Activated CD4-positive, alpha-beta T cell treated with anti-CD3 and anti-CD28 coated beads for 1 hour (primary cell): ENCODE measurements around the gene ILDR2.

ENCODE experiments used
- DNase-seq: peaks from one replicate; pipeline ENCODE4 v3.0.0-alpha.2; 2020

ILDR2 gene

DNA sequence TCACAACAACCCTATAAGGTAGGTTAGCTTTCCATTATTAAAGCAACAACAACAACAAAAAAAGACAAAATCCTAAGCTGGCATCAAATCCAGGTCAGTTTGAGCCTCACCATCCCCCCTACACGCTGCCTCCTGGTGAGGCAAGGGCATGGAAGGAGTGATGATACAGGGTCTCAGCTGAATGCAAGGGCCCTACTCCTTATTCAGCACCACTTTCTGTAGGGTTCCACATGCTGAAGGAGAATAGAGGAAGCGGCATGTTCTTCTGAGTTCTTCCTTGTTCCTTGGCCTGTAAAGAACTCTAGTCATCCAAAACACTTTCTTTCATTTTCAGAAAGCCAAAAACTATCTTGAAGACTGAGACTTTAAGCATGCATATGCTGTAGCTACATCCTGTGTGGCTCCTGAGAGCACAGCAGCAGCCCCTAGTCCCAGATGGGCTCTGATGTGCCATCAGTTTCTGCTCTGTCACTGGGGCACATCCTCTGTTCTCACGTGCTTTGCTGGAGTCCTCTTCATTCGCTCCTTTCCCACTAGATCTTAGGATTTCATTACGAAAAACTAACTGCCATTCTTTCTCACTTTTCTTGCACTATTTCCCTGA, 6.2 kb downstream of the ILDR2 start:
- DNase-seq, result no peak

- DNase-seq, result no peak
Measured at GRCh38 chr1:166960858-166961474, 14.4 kb downstream of the ILDR2 start.

DNA sequence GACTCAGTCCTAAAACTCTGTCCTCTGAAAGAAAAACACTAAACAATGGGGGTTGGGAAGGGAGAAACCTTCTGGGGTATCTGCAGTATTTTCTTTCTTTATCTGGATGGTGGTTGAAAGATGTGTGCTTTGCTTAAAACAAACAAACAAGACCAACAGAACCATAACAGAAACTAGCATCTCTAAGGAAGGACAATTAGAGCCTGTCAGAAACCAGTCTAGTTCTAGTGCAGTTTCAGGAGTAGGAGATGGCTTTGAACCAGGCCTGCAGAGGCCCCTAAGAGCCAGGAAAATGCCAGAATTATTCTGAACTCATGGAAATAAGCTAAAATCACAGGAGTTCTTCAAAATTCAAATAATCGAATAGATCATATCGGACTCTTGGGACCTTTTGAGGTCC, 18.5 kb downstream of the ILDR2 start:
- DNase-seq, result no peak

GRCh38 chr1:166956057-166956850, 19.1 kb downstream of the ILDR2 start:
- DNase-seq, result no peak

DNA sequence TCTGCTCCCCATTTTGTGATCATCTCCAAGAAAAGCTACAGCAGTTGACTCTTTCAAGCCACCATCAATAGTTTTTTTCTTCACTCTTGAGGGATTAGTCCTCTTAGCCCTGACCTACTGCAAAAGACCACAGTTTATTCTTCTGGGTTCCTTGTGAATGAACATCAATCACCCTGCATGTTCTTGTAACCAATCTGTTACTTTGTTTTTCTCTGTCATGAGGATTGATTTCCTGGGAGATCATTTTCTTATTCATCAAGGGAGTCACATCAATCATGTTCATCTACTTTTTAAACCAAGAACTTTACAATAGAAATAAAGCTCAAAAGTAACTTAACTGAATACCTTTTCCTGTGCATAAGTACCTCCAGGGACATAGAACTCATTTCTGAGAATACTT, 21.8 kb downstream of the ILDR2 start:
- DNase-seq, result no peak

GRCh38 chr1:166952002-166952746, 23.2 kb downstream of the ILDR2 start:
- no peak for DNase-seq

GRCh38 chr1:166951050-166951449, 24.3 kb downstream of the ILDR2 start:
- no peak for DNase-seq

GRCh38 chr1:166950156-166950555, 25.2 kb downstream of the ILDR2 start:
- no peak for DNase-seq

DNA sequence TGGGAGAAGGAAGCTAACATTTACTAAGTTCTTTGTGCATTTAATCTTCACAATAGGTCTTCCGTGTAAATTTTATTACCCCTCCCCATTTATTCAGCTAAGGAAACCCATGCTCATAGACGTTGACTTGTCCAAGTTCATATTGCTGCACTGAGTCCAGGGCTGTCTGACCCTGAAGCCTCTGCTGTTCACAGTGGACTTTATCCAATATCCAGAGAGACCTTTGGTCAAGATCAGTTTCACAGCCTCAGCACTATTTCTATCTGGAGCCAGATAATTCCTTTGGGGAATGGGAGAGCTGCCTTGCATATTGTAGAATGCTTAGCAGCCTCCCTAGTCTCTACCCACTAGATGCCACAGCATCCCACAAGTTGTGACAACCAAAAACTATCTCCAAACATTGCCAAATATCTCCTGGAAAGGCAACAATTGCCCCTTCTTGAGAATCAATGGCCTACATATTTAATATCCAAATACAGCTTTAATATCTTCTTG, 26.4 kb downstream of the ILDR2 start:
- DNase-seq, result no peak

GRCh38 chr1:166947398-166948043, 27.8 kb downstream of the ILDR2 start:
- DNase-seq, result no peak

- DNase-seq, result no peak
Measured at GRCh38 chr1:166944186-166944967, 31.0 kb downstream of the ILDR2 start.

DNA sequence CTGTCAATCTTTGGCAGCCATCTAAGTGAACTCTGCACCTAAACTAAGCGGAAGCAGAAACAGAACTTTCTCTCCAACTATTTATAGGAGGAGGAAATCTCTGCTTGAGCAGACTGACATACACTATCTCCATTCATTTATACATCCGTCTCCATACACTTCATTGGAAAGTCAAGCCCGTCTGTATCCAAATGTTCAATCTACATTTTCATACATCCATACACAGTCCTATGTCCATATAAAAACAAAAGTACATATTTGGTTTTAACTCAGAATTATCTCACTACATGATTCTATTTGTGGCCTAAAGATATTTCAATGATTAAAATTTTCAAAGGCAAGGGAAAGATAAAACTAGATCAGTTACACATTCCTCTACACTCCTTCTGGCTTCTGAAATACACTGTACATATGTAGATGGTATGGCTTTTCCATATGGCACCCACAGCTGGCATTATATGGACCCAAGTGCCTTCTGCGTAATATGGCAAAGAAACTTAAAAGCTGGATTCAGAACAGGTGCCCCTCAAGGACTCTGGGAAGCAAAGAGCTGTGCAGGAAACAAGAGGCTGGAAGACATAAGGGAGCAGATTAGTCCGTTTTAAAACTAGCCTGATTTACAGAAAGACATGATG, 35.5 kb downstream of the ILDR2 start:
- DNase-seq, result no peak

GRCh38 chr1:166937962-166938361, 37.4 kb downstream of the ILDR2 start:
- no peak for DNase-seq

DNA sequence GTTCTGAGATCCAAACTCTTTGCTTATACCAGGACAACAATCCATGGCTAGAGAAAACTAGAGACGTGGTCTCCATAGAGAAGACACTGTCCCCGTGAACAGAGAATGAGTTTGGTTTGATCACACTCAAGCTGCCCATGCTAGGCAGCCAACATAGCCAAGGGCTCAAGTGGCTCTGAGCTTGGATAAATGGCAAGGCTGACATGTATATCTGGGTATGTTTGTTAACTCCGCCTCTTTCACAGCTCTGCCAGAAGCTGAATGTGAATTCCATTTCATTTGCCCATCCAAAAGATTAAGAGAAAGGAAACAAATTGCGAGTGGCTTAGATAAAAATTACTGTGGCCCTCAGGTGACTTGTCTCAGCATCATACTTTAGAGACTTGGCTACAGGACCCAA, 38.0 kb downstream of the ILDR2 start:
- no peak for DNase-seq

DNA sequence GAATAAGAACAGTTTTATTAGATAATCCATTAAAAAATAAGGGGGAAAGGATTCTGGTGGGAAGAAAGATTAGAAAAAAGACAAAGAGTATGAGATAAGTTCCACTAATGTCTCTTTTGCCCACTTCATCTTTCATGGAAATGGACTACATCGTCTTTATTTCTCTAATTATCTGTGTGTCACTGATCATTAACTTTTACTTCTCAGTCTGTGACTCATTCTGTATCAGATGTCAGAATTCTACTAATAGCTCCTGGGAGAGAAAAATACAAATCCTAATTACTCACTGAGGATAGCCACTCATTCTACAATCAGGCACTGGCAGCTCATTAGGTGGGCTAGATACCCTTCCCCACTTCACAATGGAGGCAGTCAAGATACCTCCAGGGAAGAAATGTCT, 41.7 kb downstream of the ILDR2 start:
- no peak for DNase-seq

DNA sequence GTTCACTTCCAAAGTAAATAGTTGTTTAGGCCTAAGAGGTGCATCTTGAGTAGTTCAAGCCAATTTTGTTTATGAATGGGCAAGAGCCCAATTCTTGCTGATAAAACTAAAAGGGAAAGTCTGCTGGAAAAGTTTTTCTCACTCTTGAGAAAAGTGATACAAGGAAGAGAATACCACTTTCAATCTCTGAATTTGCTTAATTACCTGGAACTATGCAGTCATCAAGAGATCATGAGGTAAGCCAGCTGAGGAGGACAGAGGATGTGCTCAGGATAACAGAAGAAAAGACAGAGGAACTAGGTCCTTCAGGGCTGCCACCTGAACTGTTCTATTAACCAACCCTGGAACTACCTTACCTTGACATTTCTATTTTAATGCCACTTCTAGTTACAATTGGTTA, 42.2 kb downstream of the ILDR2 start:
- no peak for DNase-seq

DNA sequence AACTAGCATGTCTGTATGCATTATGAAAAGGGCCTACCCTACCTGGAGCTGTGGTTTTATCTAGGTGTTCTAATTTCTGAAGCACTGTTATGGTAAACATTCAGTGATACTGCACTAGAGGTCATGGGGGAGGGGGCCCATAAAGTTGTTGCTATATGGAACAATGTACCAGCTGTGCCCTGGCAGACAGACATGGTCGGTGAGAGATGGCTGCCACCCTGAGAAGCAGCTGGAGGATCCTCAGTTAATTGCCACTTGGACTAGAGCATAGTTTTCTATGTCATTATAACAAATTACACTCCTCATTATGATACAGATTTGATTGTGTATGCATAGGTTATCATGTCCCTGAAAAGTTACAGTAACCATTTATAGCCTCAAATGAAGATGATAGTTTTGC, 45.4 kb downstream of the ILDR2 start:
- DNase-seq, result no peak

GRCh38 chr1:166927701-166928100, 47.6 kb downstream of the ILDR2 start:
- DNase-seq, result no peak

DNA sequence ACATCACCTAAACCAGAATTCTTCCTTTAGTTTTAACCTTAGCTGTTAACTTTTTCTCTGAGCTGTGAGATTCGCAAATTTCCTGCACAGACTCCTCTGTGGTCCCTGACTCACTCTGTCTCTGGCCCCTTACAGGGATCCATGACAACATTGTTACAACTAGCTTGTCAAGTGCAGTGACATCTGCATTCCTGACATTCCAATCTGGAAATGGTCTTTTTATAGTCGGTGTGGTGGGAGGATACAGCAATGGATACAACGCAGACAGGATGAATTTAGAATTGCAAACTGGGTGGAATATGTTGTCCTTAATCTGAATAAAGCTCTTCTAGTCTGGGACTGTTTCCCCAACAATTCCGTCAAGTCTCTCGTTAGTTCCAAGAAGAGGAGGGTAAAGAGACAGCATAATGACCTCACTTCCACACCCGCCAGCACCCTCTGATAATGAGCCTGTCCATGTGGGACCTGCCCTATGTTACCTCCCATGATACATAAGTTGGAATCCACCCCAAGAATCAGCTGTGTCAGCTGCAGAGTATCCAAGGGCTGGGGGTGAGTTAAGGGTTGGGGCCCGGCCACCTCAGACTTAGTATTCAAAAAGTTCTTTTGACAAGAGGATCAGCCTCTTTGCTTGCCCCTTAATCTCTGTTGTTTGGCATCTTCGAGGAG, 49.4 kb downstream of the ILDR2 start:
- DNase-seq, result no peak

DNA sequence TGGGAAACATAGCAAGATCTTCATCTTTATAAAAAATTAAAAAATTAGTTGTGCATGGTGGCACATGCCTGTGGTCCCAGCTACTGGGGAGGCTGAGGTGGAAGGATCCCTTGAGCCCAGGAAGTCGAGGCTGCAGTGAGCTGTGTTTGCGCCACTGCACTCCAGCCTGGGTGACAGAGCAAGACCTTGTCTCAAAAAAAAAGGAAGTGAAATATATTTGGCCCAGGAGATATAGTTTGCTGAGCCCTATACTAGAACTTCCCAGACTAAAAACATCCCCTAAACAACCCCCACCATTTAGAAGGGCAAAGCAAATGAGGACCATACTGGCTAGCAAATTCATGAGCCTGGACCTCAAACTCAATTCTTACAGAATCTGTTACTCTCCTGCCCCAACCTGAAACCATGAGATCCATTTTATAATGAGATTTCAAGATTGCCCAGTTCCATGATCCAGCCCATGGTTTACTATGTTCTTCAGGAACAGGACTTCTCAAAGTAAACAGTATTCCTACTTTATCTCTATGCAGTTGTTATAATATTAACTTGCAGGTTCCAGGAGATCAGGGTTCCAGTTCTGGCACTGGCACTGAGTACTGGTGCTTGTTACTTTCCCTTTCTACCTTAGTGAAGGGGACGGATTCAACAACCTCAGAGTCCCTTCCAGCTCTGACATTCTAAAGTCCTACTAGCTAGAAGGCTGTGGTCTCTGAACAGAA, 50.4 kb downstream of the ILDR2 start:
- DNase-seq, result no peak
